GM15510 (cell line): ENCODE results near the gene PEDS1.

ENCODE experiments used
- POLR2A ChIP-seq: IDR thresholded peaks from 3 replicates; pipeline ENCODE4 v1.6.1; 2011; ENCODE audit warnings: borderline replicate concordance; ENCODE audit not compliant: insufficient read length; ENCODE audit errors: extremely low read depth

PEDS1 gene

GRCh38 chr20:50115591-50116367 is 37.7 kb downstream of the PEDS1 start:
- TF ChIP-seq POLR2A = peak; percentile 81

- TF ChIP-seq POLR2A = no peak
These were observed 38.4 kb downstream of the PEDS1 start for GRCh38 chr20:50115041-50115512.

- no peak for TF ChIP-seq POLR2A
These were observed 39.9 kb downstream of the PEDS1 start for GRCh38 chr20:50113420-50114224.

GRCh38 chr20:50112512-50113419 is 40.8 kb downstream of the PEDS1 start, which contains the start of gene UBE2V1:
UBE2V1 (minus strand) TSS chr20:50113150; CDS start chr20:50113128, 22 bp downstream.
- peak; percentile 91 for TF ChIP-seq POLR2A

- TF ChIP-seq POLR2A = no peak
These were observed 41.6 kb downstream of the PEDS1 start for GRCh38 chr20:50111829-50112495.

- no peak for TF ChIP-seq POLR2A
These were observed 42.2 kb downstream of the PEDS1 start for GRCh38 chr20:50111120-50111828.

- no peak for TF ChIP-seq POLR2A
These were observed 43.1 kb downstream of the PEDS1 start for GRCh38 chr20:50110141-50111047.

- TF ChIP-seq POLR2A = no peak
These were observed 44.8 kb downstream of the PEDS1 start for GRCh38 chr20:50108556-50109235.

GRCh38 chr20:50107796-50108331 is 45.7 kb downstream of the PEDS1 start:
- no peak for TF ChIP-seq POLR2A

- no peak for TF ChIP-seq POLR2A
These were observed 46.4 kb downstream of the PEDS1 start for GRCh38 chr20:50107086-50107660.
